Hematopoietic multipotent progenitor cell treated with erythropoietin and hydrocortisone succinate and interleukin-3 and kit ligand, for 4 days (in vitro differentiated cells): ENCODE measurements around the gene B3GALT2.

ENCODE experiments used
- DNase-seq: peaks from one replicate; pipeline ENCODE4 v3.0.0-alpha.2; 2015

The B3GALT2 gene

DNA sequence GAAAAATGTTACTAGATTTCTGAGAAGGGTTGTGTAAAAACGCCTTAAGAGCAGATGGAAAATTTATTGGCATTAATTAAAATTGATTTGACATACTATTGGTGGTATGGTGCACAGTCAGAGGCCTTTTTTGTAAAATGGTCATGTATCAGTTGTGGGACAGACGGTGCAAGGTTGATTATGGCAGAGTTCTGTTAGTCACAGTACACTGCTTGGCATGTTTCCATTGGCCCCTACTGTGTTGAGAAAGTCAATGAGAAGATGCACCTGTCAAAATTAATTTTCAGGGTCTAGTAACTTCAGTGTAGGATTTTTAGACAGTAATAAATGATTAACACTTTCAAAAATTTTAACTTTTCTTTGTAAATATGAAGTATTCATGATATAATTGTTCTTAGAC is 4.4 kb downstream of the B3GALT2 start:
- DNase-seq: peak; percentile 21

DNA sequence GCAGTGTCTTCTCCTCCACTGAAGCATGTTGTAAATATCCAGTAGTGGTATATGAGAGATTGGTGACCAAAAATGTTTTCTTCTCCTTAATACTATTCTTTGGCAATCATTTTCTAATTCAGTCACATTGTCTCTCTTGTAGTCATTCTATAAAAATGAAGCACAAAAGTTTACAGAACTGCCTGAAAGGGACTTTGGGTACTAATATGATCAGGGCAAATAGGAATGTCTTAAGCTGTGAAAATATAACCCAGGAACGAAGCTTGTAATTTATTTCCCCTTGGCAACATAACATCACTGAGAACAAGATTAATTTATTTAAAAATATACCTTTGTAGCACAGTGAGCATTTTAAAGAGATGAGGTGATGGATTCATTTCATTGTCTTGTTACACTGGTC is 4.9 kb downstream of the B3GALT2 start:
- no peak for DNase-seq

DNA sequence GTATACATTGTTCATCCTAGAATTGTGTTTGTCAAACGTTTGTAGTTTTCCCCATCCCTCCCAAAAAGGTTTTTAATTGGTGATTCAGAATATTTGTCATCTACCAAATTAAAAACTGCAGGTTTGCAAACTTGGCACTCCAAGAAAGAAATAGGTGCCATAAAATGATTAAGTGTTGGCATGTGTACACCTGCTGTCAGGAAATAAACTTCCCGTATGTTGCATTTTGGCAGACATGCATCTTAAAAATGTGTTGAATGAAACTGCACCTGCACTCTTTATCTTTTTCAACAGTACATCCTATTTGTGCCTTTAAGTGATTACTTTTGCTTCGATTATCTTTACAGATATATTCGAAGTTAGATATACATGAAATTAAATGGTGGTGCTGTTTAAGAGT is 7.3 kb downstream of the B3GALT2 start:
- no peak for DNase-seq

- no peak for DNase-seq
These were observed 9.6 kb downstream of the B3GALT2 start for GRCh38 chr1:193176788-193177187.

DNA sequence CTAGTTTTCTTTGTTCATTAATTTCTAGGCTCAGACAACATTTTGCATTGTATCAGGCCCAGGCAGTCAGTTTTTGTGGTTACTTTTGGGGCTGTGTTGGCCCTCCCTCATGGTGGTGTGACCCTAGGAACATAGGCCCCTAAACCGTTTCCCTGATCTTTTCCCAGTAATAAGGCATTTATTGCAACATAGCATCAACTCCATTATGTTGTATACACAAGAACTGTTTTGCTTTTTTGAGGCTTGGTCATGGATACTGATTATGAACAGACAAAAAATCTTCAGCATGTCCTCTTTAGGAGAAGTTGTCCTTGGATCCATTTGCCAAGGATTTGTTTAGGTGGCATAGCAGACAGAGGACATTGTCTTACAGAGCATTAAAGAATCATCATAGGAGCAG is 10.3 kb downstream of the B3GALT2 start:
- DNase-seq: no peak

GRCh38 chr1:193157360-193157759 is 29.1 kb downstream of the B3GALT2 start:
- DNase-seq: peak; percentile 8

GRCh38 chr1:193156822-193157142 is 29.6 kb downstream of the B3GALT2 start:
- no peak for DNase-seq

- DNase-seq: no peak
These were observed 30.1 kb downstream of the B3GALT2 start for GRCh38 chr1:193156117-193156821.

DNA sequence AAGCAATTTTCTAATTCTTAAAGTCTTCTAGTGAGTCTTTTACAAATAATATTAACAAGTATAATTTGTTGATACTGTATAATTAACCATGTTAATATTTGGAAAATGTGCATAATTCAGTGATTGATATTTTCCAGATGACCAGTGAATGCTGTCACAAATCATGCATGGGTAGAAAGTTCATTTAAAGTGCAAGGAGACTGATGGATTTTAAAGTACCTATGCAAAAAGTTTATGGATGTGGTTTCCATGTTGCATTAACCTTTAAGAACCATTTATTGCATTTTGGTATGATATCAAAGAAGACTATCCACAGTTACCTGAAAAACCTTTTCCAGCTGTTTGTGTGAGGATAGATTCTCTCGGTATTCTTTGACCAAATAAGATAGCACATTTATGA is 41.4 kb downstream of the B3GALT2 start:
- DNase-seq: no peak

DNA sequence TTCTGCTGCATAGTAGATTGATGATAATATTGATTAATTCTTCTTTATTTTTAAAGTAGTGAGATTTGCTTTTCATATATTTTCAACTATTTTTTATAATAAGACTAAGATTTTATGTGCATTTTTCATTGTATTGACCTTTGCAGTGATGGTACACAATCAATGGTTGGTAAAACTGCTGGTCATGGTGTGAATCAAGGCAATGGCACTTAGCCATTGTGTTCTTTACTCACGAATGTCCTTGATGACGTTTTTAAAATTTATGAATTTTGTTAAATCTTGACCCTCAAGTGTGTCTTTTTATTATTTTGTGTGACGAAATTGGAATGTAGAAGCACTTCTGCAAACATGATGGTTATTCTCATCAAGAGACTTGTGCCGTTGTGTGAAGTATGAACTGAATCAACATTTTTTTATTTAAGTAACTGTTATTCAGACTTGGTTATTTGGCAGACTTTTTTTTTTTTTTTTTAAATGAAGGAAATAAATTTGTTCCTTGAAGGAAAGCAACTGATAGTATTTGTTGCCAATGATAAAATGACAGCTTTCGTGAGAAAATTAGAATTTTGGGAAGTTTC is 42.0 kb downstream of the B3GALT2 start:
- DNase-seq: no peak

- DNase-seq: peak; percentile 42
These were observed 43.1 kb downstream of the B3GALT2 start for GRCh38 chr1:193143285-193143684.

GRCh38 chr1:193142409-193142808 is 44.0 kb downstream of the B3GALT2 start:
- DNase-seq: no peak

- DNase-seq: peak; percentile 49
These were observed 44.6 kb downstream of the B3GALT2 start for GRCh38 chr1:193141804-193142203.

- DNase-seq: no peak
These were observed 46.2 kb downstream of the B3GALT2 start for GRCh38 chr1:193140254-193140653.

DNA sequence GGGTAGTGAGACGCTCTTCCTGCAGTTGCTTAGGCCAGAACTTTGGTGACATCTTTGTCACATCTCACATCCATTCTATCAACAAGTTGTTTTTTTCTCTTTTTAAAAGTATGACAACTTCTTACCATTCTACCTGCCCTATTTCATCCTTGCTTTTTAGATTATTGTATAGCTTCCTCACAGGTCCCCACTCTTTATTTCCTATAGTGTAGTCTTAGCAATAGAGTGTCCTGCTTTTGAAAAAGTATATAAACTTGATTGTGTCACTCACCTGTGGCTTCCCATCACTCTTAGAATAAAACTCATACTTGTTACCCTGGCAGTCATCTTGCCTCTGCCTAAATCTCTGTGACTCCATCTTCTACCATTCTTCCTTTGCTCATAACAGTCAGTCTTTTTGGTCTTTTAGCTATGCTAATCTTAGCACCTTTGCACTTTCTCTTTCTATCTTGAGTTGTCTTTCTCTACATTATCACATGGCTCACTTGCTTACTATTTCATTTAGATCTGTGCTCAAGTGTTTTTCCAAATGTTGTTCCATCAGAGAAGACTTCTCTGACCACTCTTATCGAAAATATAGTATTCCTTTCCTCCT is 55.0 kb downstream of the B3GALT2 start:
- no peak for DNase-seq
